Measurements from ENCODE around the gene HIVEP1.

DNA sequence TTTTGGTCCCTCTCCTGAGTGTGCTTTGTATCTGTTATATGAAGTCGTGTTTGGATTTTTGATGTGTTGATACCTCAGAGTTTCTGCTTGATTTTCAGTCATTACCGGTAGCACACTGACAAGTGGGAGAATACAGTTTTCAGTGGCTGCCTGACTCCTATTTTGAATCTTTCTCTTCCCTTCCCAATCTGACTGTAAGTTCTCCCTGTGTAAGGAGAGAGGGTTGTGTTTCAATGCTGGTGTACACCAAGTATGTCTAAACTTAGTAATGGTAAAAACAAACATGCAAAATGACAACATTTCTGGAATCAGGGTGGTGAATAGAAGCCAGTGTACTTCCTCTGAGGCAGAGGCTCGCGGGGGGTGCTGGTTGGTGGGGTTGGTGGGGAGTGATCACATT lies 103.4 kb downstream of the HIVEP1 start:
- TF ChIP-seq, protein P1, sequence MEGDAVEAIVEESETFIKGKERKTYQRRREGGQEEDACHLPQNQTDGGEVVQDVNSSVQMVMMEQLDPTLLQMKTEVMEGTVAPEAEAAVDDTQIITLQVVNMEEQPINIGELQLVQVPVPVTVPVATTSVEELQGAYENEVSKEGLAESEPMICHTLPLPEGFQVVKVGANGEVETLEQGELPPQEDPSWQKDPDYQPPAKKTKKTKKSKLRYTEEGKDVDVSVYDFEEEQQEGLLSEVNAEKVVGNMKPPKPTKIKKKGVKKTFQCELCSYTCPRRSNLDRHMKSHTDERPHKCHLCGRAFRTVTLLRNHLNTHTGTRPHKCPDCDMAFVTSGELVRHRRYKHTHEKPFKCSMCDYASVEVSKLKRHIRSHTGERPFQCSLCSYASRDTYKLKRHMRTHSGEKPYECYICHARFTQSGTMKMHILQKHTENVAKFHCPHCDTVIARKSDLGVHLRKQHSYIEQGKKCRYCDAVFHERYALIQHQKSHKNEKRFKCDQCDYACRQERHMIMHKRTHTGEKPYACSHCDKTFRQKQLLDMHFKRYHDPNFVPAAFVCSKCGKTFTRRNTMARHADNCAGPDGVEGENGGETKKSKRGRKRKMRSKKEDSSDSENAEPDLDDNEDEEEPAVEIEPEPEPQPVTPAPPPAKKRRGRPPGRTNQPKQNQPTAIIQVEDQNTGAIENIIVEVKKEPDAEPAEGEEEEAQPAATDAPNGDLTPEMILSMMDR (IDR thresholded peaks at IDR 0.05), result no peak
- TF ChIP-seq POLR2AphosphoS5 (IDR thresholded peaks at IDR 0.05; ENCODE audit: low read depth, low read length), result no peak
- TF ChIP-seq SIN3A (IDR thresholded peaks at IDR 0.05; ENCODE audit: borderline replicate concordance, insufficient read depth, low read depth, low read length), result no peak
- TF ChIP-seq, protein P2, sequence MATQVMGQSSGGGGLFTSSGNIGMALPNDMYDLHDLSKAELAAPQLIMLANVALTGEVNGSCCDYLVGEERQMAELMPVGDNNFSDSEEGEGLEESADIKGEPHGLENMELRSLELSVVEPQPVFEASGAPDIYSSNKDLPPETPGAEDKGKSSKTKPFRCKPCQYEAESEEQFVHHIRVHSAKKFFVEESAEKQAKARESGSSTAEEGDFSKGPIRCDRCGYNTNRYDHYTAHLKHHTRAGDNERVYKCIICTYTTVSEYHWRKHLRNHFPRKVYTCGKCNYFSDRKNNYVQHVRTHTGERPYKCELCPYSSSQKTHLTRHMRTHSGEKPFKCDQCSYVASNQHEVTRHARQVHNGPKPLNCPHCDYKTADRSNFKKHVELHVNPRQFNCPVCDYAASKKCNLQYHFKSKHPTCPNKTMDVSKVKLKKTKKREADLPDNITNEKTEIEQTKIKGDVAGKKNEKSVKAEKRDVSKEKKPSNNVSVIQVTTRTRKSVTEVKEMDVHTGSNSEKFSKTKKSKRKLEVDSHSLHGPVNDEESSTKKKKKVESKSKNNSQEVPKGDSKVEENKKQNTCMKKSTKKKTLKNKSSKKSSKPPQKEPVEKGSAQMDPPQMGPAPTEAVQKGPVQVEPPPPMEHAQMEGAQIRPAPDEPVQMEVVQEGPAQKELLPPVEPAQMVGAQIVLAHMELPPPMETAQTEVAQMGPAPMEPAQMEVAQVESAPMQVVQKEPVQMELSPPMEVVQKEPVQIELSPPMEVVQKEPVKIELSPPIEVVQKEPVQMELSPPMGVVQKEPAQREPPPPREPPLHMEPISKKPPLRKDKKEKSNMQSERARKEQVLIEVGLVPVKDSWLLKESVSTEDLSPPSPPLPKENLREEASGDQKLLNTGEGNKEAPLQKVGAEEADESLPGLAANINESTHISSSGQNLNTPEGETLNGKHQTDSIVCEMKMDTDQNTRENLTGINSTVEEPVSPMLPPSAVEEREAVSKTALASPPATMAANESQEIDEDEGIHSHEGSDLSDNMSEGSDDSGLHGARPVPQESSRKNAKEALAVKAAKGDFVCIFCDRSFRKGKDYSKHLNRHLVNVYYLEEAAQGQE (IDR thresholded peaks at IDR 0.05; ENCODE audit: insufficient read depth in 1 of 2, low read depth in 2 of 2, low read length in 1 of 2), result no peak

Data from Panc1 (cell line).